ENCODE data around the gene AWAT2.

AWAT2 gene

GRCh38 chrX:69996113-69996468 is 53.6 kb downstream of the AWAT2 start:
- DNase-seq (ENCODE audit: low read depth), result no peak

DNA sequence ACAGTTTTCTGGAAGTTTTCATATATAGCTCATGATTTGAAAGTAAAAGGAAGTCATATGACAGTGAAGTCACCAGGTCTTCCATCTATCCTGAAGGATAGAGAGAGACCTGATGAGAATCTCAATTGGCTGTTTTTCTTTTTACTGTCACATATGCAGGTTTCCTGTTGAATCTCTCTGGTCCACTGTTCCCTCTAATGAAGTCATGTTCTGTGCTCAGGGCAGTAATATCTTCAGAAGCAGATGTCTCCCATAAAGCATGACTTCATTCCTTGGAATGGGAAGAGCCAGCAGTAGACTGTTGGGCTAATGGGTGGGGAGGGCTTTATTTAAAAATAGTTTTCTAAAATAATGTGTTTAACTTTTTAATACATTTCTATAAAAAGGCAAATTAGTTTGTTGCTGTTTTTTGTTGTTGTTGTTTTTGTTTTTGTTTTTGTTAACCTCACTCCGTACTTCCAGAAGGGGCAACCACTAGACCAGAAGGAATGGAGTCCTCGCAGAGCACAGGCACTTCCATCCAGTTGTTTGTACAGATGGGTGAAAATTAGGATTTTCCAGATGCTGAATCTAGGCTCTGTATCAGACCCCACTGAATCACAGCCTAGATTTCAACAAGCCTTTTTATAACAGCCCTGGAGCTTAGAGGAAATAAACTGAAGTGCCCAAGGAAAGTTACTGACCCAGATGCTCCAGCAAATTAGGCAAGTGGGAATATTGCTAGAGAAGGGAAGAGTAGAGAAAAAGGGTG is 54.2 kb downstream of the AWAT2 start:
- no peak for DNase-seq (ENCODE audit: low read depth)

DNA sequence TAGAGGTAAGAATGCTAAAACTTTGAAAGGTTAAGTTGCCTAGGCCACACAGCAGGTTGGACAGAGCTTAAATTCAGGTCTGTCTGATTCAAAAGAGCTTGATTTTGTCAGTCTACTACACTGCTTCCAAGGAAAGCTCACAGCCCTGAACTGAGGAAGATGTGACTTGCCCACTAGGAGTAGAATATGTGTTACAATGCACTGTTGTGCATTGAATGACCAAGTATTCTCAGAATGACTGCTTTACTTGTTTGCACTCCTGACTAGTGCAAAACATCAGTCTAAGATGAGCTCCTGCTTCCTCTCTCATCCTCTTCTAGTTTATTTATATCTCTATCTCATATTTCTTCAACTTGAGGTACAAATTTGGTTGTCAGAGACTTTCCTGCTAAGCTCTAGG is 56.2 kb downstream of the AWAT2 start:
- no peak for DNase-seq (ENCODE audit: low read depth)

DNA sequence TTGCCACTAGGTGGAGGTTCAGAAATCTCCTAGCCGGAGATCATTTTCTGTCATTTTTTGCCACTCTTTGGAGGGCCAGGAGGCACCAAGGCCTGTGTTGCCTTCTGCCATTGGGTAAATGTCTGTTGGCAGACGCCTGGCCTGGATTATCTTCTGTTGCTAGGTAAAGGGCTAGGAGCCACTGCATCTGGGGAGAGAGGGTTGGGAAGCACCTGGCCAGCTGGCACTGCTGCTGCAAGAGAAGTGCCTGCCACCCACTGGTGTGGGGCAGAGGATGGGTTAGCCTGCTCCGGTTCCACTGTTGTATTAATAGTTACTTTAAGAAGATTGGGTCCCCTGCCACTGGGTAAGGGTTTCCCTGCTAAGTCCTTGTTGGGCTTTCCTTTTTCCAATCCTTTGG is 58.1 kb downstream of the AWAT2 start:
- no peak for DNase-seq (ENCODE audit: low read depth)
